Stimulated activated CD4-positive, alpha-beta T cell treated with anti-CD3 and anti-CD28 coated beads, Interleukin-4, amount 100 ng/mL, for 4 hours (primary cell): Measurements from ENCODE around the gene TET1.
"Not testable (repeated sequence)": the region's sequence is repeated elsewhere in the genome, so short reads cannot be mapped to it uniquely, and the experiment has no call there.

Source experiments
- DNase-seq, 2 experiments: peaks; one replicate each; pipeline ENCODE4 v3.0.0-alpha.2; 2020

The TET1 gene

GRCh38 chr10:68617691-68618090 lies 57.6 kb downstream of the TET1 start:
- DNase-seq, result not testable (repeated sequence)

GRCh38 chr10:68618234-68618633 lies 58.1 kb downstream of the TET1 start:
- DNase-seq, result no peak

GRCh38 chr10:68619595-68619994 lies 59.5 kb downstream of the TET1 start:
- DNase-seq, result no peak

GRCh38 chr10:68625316-68625921 lies 65.3 kb downstream of the TET1 start:
- no peak for DNase-seq

GRCh38 chr10:68628576-68629127 lies 68.5 kb downstream of the TET1 start:
- DNase-seq, result no peak

GRCh38 chr10:68632271-68632560 lies 72.1 kb downstream of the TET1 start:
- DNase-seq, result not testable (repeated sequence)

GRCh38 chr10:68633281-68633680 lies 73.1 kb downstream of the TET1 start:
- no peak for DNase-seq

GRCh38 chr10:68633816-68634466 lies 73.8 kb downstream of the TET1 start:
- DNase-seq, result no peak

GRCh38 chr10:68636335-68636734 lies 76.2 kb downstream of the TET1 start:
- no peak for DNase-seq

- DNase-seq, result not testable (repeated sequence)
Measured at GRCh38 chr10:68643550-68643949, 83.4 kb downstream of the TET1 start.

- no peak for DNase-seq
Measured at GRCh38 chr10:68647672-68648341, 87.7 kb downstream of the TET1 start.

GRCh38 chr10:68655620-68656126 lies 95.5 kb downstream of the TET1 start:
- DNase-seq, result no peak

- no peak for DNase-seq
Measured at GRCh38 chr10:68665841-68666240, 105.7 kb downstream of the TET1 start.

GRCh38 chr10:68666280-68666760 lies 106.2 kb downstream of the TET1 start:
- no peak for DNase-seq

GRCh38 chr10:68668231-68668630 lies 108.1 kb downstream of the TET1 start:
- DNase-seq, result no peak

GRCh38 chr10:68668972-68669371 lies 108.8 kb downstream of the TET1 start:
- DNase-seq, result no peak

- no peak for DNase-seq
Measured at GRCh38 chr10:68684413-68684812, 124.3 kb downstream of the TET1 start.

- DNase-seq, result no peak
Measured at GRCh38 chr10:68696018-68696417, 135.9 kb downstream of the TET1 start.

GRCh38 chr10:68697106-68697505 lies 137.0 kb downstream of the TET1 start:
- no peak for DNase-seq

GRCh38 chr10:68700197-68700596 lies 140.1 kb downstream of the TET1 start:
- no peak for DNase-seq

- no peak for DNase-seq
Measured at GRCh38 chr10:68705548-68705947, 145.4 kb downstream of the TET1 start.

GRCh38 chr10:68708987-68709386 lies 148.8 kb downstream of the TET1 start:
- not testable (repeated sequence) for DNase-seq

GRCh38 chr10:68713065-68713464 lies 152.9 kb downstream of the TET1 start:
- not testable (repeated sequence) for DNase-seq

GRCh38 chr10:68717435-68717834 lies 157.3 kb downstream of the TET1 start:
- no peak for DNase-seq
